ENCODE results near the gene KTN1. TPM values are rescaled to one million over a fixed set of nuclear protein-coding genes. Genes with fewer than 3 reads are reported as not detected.

KTN1 gene
- total and polyA plus RNA-seq, 2 experiments from 2014 or later = 124 to 607 TPM

- TF ChIP-seq CTCF (conservative IDR thresholded peaks at IDR 0.05; ENCODE audit: low read depth in 2 of 2) (no peak), POLR2AphosphoS5 (IDR thresholded peaks at IDR 0.05; ENCODE audit: low read depth) (no peak)
Measured at GRCh38 chr14:55580470-55581341, 699 bp downstream of the KTN1 start (continued).

GRCh38 chr14:55581342-55581771 lies 1.4 kb downstream of the KTN1 start:
- peaks cover 8% of the 10 kb centered on the region; the same call in 1 of the 2 replicates for H3F3A ChIP-seq (replicated peaks; ENCODE audit: low read depth)
- H3K27me3 ChIP-seq (ENCODE audit: insufficient read depth) = no peaks in the 10 kb centered on the region
- H3K9me2 ChIP-seq (ENCODE audit: insufficient read depth) = no peaks in the 10 kb centered on the region
- peaks cover 68% of the 10 kb centered on the region for H3K79me2 ChIP-seq (replicated peaks; ENCODE audit: insufficient read depth)
- no peaks in the 10 kb centered on the region for H3K36me3 ChIP-seq (ENCODE audit: insufficient read depth)
- H3K4me1 ChIP-seq (ENCODE audit: insufficient read depth) = peaks cover 46% of the 10 kb centered on the region
- H3K27ac ChIP-seq (ENCODE audit: low read depth) = peak overlapping the region; percentile 73
- peak overlapping the region; percentile 2; the same call in 1 of the 2 replicates for H2AFZ ChIP-seq
- ATAC-seq (no peak), DNase-seq (ENCODE audit: low spot score) (no peak)
- Mint-ChIP-seq H3K9me3 (no peaks in the 10 kb centered on the region), H3K4me3 (peak overlapping the region; percentile 83), H3K4me1 (peaks cover 39% of the 10 kb centered on the region), H3K27me3 (ENCODE audit: insufficient read depth, low read depth, poor library complexity) (peaks cover 4% of the 10 kb centered on the region), H3K36me3 (ENCODE audit: low read depth) (peaks cover 4% of the 10 kb centered on the region; the same call in 2 of the 3 replicates), H3K27ac (peak overlapping the region; percentile 29)
- TF ChIP-seq ZNF331 (CRISPR knock-in tag; IDR thresholded peaks at IDR 0.05; ENCODE audit: low read depth) (no peak), EZH2phosphoT487 (IDR thresholded peaks at IDR 0.05; ENCODE audit: unreplicated experiment) (no peak), EZH2 (IDR thresholded peaks at IDR 0.05; ENCODE audit: low read depth, unreplicated experiment) (no peak), NANOG (IDR thresholded peaks at IDR 0.05; ENCODE audit: borderline replicate concordance) (no peak), STAT1 (IDR thresholded peaks at IDR 0.05; ENCODE audit: unreplicated experiment) (no peak), CREB1 (CRISPR knock-in tag; IDR thresholded peaks at IDR 0.05; ENCODE audit: low read depth) (no peak), ETS1 (IDR thresholded peaks at IDR 0.05) (no peak), JUNB (IDR thresholded peaks at IDR 0.05; ENCODE audit: unreplicated experiment) (no peak), POLR2AphosphoS5 (IDR thresholded peaks at IDR 0.05; ENCODE audit: low read depth) (no peak)
- peak overlapping the region; percentile 90 for H3K4me2 ChIP-seq
- H4K20me1 ChIP-seq (replicated peaks; ENCODE audit: insufficient read depth) = peaks cover 27% of the 10 kb centered on the region
- peak overlapping the region; percentile 73 for H3K4me3 ChIP-seq
